ENCODE results near the gene PPIC. TPM values are rescaled to one million over a fixed set of nuclear protein-coding genes. Genes with fewer than 3 reads are reported as not detected.

The PPIC gene
- total RNA-seq, 1 donor from 2014 or later, result 13.6 TPM

GRCh38 chr5:123051206-123051605 is 14.7 kb upstream of the PPIC start:
- H3K27me3 ChIP-seq (ENCODE audit: control insufficient read depth in 3 of 3, insufficient read depth in 3 of 3, low read length in 3 of 3), result no peaks in the 10 kb centered on the region
- H3K36me3 ChIP-seq (ENCODE audit: control insufficient read depth in 3 of 3, insufficient read depth in 3 of 3, low read length in 3 of 3), result no peaks in the 10 kb centered on the region
- H3K4me1 ChIP-seq (ENCODE audit: control insufficient read depth in 3 of 3, insufficient read depth in 3 of 3, low read length in 3 of 3), result no peaks in the 10 kb centered on the region
- H3K9ac ChIP-seq (ENCODE audit: low read depth in 1 of 3, low read length in 3 of 3), result no peak overlapping the region
- no peak overlapping the region for H3K27ac ChIP-seq (ENCODE audit: low read depth, low read length)
- no peak overlapping the region for H3K4me3 ChIP-seq (ENCODE audit: low read length in 3 of 3)
- no peaks in the 10 kb centered on the region for H3K9me3 ChIP-seq (ENCODE audit: control insufficient read depth in 3 of 3, low read length in 3 of 3)

GRCh38 chr5:123047706-123048105 is 11.2 kb upstream of the PPIC start:
- Histone ChIP-seq H3K36me3 (ENCODE audit: control insufficient read depth in 3 of 3, insufficient read depth in 3 of 3, low read length in 3 of 3) (no peaks in the 10 kb centered on the region), H3K4me3 (ENCODE audit: low read length in 3 of 3) (no peak overlapping the region), H3K4me1 (ENCODE audit: control insufficient read depth in 3 of 3, insufficient read depth in 3 of 3, low read length in 3 of 3) (no peaks in the 10 kb centered on the region), H3K27ac (ENCODE audit: low read depth, low read length) (no peak overlapping the region), H3K9me3 (ENCODE audit: control insufficient read depth in 3 of 3, low read length in 3 of 3) (no peaks in the 10 kb centered on the region), H3K27me3 (ENCODE audit: control insufficient read depth in 3 of 3, insufficient read depth in 3 of 3, low read length in 3 of 3) (no peaks in the 10 kb centered on the region), H3K9ac (ENCODE audit: low read depth in 1 of 3, low read length in 3 of 3) (no peak overlapping the region)

- no peaks in the 10 kb centered on the region for H3K9me3 ChIP-seq (ENCODE audit: control insufficient read depth in 3 of 3, low read length in 3 of 3)
- H3K36me3 ChIP-seq (ENCODE audit: control insufficient read depth in 3 of 3, insufficient read depth in 3 of 3, low read length in 3 of 3), result no peaks in the 10 kb centered on the region
- no peak overlapping the region for H3K27ac ChIP-seq (ENCODE audit: low read depth, low read length)
- H3K9ac ChIP-seq (ENCODE audit: low read depth in 1 of 3, low read length in 3 of 3), result no peak overlapping the region
- no peaks in the 10 kb centered on the region for H3K4me1 ChIP-seq (ENCODE audit: control insufficient read depth in 3 of 3, insufficient read depth in 3 of 3, low read length in 3 of 3)
- no peak overlapping the region for H3K4me3 ChIP-seq (ENCODE audit: low read length in 3 of 3)
- no peaks in the 10 kb centered on the region for H3K27me3 ChIP-seq (ENCODE audit: control insufficient read depth in 3 of 3, insufficient read depth in 3 of 3, low read length in 3 of 3)
Observed at GRCh38 chr5:123046222-123046621, 9.7 kb upstream of the PPIC start.

- Histone ChIP-seq H3K4me3 (ENCODE audit: low read length in 3 of 3) (no peak overlapping the region), H3K9ac (ENCODE audit: low read depth in 1 of 3, low read length in 3 of 3) (no peak overlapping the region), H3K27ac (ENCODE audit: low read depth, low read length) (no peak overlapping the region), H3K36me3 (ENCODE audit: control insufficient read depth in 3 of 3, insufficient read depth in 3 of 3, low read length in 3 of 3) (no peaks in the 10 kb centered on the region), H3K27me3 (ENCODE audit: control insufficient read depth in 3 of 3, insufficient read depth in 3 of 3, low read length in 3 of 3) (no peaks in the 10 kb centered on the region), H3K4me1 (ENCODE audit: control insufficient read depth in 3 of 3, insufficient read depth in 3 of 3, low read length in 3 of 3) (no peaks in the 10 kb centered on the region), H3K9me3 (ENCODE audit: control insufficient read depth in 3 of 3, low read length in 3 of 3) (no peaks in the 10 kb centered on the region)
Observed at GRCh38 chr5:123044926-123045617, 8.5 kb upstream of the PPIC start.

GRCh38 chr5:123039673-123040072 is 3.1 kb upstream of the PPIC start:
- H3K27me3 ChIP-seq (ENCODE audit: control insufficient read depth in 3 of 3, insufficient read depth in 3 of 3, low read length in 3 of 3), result no peaks in the 10 kb centered on the region
- H3K4me3 ChIP-seq (ENCODE audit: low read length in 3 of 3), result no peak overlapping the region
- no peaks in the 10 kb centered on the region for H3K9me3 ChIP-seq (ENCODE audit: control insufficient read depth in 3 of 3, low read length in 3 of 3)
- peaks cover 0 to 10% (median 10%) of the 10 kb centered on the region in 3 donors for H3K4me1 ChIP-seq (ENCODE audit: control insufficient read depth in 3 of 3, insufficient read depth in 3 of 3, low read length in 3 of 3)
- no peak overlapping the region for H3K27ac ChIP-seq (ENCODE audit: low read depth, low read length)
- no peak overlapping the region for H3K9ac ChIP-seq (ENCODE audit: low read depth in 1 of 3, low read length in 3 of 3)
- H3K36me3 ChIP-seq (ENCODE audit: control insufficient read depth in 3 of 3, insufficient read depth in 3 of 3, low read length in 3 of 3), result no peaks in the 10 kb centered on the region

- no peaks in the 10 kb centered on the region for H3K36me3 ChIP-seq (ENCODE audit: control insufficient read depth in 3 of 3, insufficient read depth in 3 of 3, low read length in 3 of 3)
- H3K9me3 ChIP-seq (ENCODE audit: control insufficient read depth in 3 of 3, low read length in 3 of 3), result no peaks in the 10 kb centered on the region
- no peaks in the 10 kb centered on the region for H3K27me3 ChIP-seq (ENCODE audit: control insufficient read depth in 3 of 3, insufficient read depth in 3 of 3, low read length in 3 of 3)
- peak overlapping the region; percentile 84 for H3K27ac ChIP-seq (ENCODE audit: low read depth, low read length)
- peak overlapping the region; percentile 79 to 88 (median 82) for H3K9ac ChIP-seq (ENCODE audit: low read depth in 1 of 3, low read length in 3 of 3)
- peaks cover 0 to 22% (median 17%) of the 10 kb centered on the region in 3 donors for H3K4me1 ChIP-seq (ENCODE audit: control insufficient read depth in 3 of 3, insufficient read depth in 3 of 3, low read length in 3 of 3)
- peak overlapping the region; percentile 75 to 85 (median 83) for H3K4me3 ChIP-seq (ENCODE audit: low read length in 3 of 3)
Observed at GRCh38 chr5:123037104-123037418, 536 bp upstream of the PPIC start.

GRCh38 chr5:123035918-123036390 is 571 bp downstream of the PPIC start:
- H3K4me1 ChIP-seq (ENCODE audit: control insufficient read depth in 3 of 3, insufficient read depth in 3 of 3, low read length in 3 of 3), result peaks cover 0 to 22% (median 17%) of the 10 kb centered on the region in 3 donors
- H3K9ac ChIP-seq (ENCODE audit: low read depth in 1 of 3, low read length in 3 of 3), result peak overlapping the region; percentile 79 to 88 (median 82)
- no peaks in the 10 kb centered on the region for H3K36me3 ChIP-seq (ENCODE audit: control insufficient read depth in 3 of 3, insufficient read depth in 3 of 3, low read length in 3 of 3)
- H3K9me3 ChIP-seq (ENCODE audit: control insufficient read depth in 3 of 3, low read length in 3 of 3), result no peaks in the 10 kb centered on the region
- peak overlapping the region; percentile 75 to 85 (median 83) for H3K4me3 ChIP-seq (ENCODE audit: low read length in 3 of 3)
- no peaks in the 10 kb centered on the region for H3K27me3 ChIP-seq (ENCODE audit: control insufficient read depth in 3 of 3, insufficient read depth in 3 of 3, low read length in 3 of 3)
- H3K27ac ChIP-seq (ENCODE audit: low read depth, low read length), result peak overlapping the region; percentile 84

- peaks cover 0 to 22% (median 17%) of the 10 kb centered on the region in 3 donors for H3K4me1 ChIP-seq (ENCODE audit: control insufficient read depth in 3 of 3, insufficient read depth in 3 of 3, low read length in 3 of 3)
- no peaks in the 10 kb centered on the region for H3K9me3 ChIP-seq (ENCODE audit: control insufficient read depth in 3 of 3, low read length in 3 of 3)
- peak overlapping the region; percentile 38 for H3K27ac ChIP-seq (ENCODE audit: low read depth, low read length)
- H3K9ac ChIP-seq (ENCODE audit: low read depth in 1 of 3, low read length in 3 of 3), result peak overlapping the region; percentile 79 to 88 (median 82)
- H3K36me3 ChIP-seq (ENCODE audit: control insufficient read depth in 3 of 3, insufficient read depth in 3 of 3, low read length in 3 of 3), result no peaks in the 10 kb centered on the region
- H3K4me3 ChIP-seq (ENCODE audit: low read length in 3 of 3), result peak overlapping the region; percentile 75 to 85 (median 83)
- no peaks in the 10 kb centered on the region for H3K27me3 ChIP-seq (ENCODE audit: control insufficient read depth in 3 of 3, insufficient read depth in 3 of 3, low read length in 3 of 3)
Observed at GRCh38 chr5:123035360-123035917, 1.1 kb downstream of the PPIC start.

- H3K36me3 ChIP-seq (ENCODE audit: control insufficient read depth in 3 of 3, insufficient read depth in 3 of 3, low read length in 3 of 3), result peaks cover 4 to 7% (median 6%) of the 10 kb centered on the region in 3 donors
- no peaks in the 10 kb centered on the region for H3K27me3 ChIP-seq (ENCODE audit: control insufficient read depth in 3 of 3, insufficient read depth in 3 of 3, low read length in 3 of 3)
- H3K4me3 ChIP-seq (ENCODE audit: low read length in 3 of 3), result no peak overlapping the region
- H3K9ac ChIP-seq (ENCODE audit: low read depth in 1 of 3, low read length in 3 of 3), result no peak overlapping the region
- no peaks in the 10 kb centered on the region for H3K9me3 ChIP-seq (ENCODE audit: control insufficient read depth in 3 of 3, low read length in 3 of 3)
- H3K4me1 ChIP-seq (ENCODE audit: control insufficient read depth in 3 of 3, insufficient read depth in 3 of 3, low read length in 3 of 3), result peaks cover 0 to 22% (median 17%) of the 10 kb centered on the region in 3 donors
- H3K27ac ChIP-seq (ENCODE audit: low read depth, low read length), result no peak overlapping the region
Observed at GRCh38 chr5:123033157-123033671, 3.3 kb downstream of the PPIC start.

GRCh38 chr5:123028222-123028621 is 8.3 kb downstream of the PPIC start:
- Histone ChIP-seq H3K4me3 (ENCODE audit: low read length in 3 of 3) (no peak overlapping the region), H3K27ac (ENCODE audit: low read depth, low read length) (no peak overlapping the region), H3K4me1 (ENCODE audit: control insufficient read depth in 3 of 3, insufficient read depth in 3 of 3, low read length in 3 of 3) (peaks cover 0 to 8% (median 6%) of the 10 kb centered on the region in 3 donors), H3K36me3 (ENCODE audit: control insufficient read depth in 3 of 3, insufficient read depth in 3 of 3, low read length in 3 of 3) (peaks cover 21 to 46% (median 43%) of the 10 kb centered on the region in 3 donors), H3K27me3 (ENCODE audit: control insufficient read depth in 3 of 3, insufficient read depth in 3 of 3, low read length in 3 of 3) (no peaks in the 10 kb centered on the region), H3K9me3 (ENCODE audit: control insufficient read depth in 3 of 3, low read length in 3 of 3) (no peaks in the 10 kb centered on the region), H3K9ac (ENCODE audit: low read depth in 1 of 3, low read length in 3 of 3) (no peak overlapping the region)
